Colonic mucosa (tissue), 4 donors: ENCODE results near the gene SNRPB2. TPM values are rescaled to one million over a fixed set of nuclear protein-coding genes. Genes with fewer than 3 reads are reported as not detected.

Source experiments
- DNase-seq: peaks from one replicate; pipeline ENCODE4 v3.0.0-alpha.2; 2020
- H3K27ac ChIP-seq: fragments of 200-600 bp; one replicate; pipeline ENCODE4 v1.8.0; 2021
- H3K27me3 ChIP-seq: fragments of 200-600 bp; one replicate; pipeline ENCODE4 v1.8.0; 2021
- H3K36me3 ChIP-seq: fragments of 200-600 bp; one replicate; pipeline ENCODE4 v1.8.0; 2021
- H3K4me1 ChIP-seq: fragments of 200-600 bp; one replicate; pipeline ENCODE4 v1.8.0; 2021; ENCODE audit warnings: mild to moderate bottlenecking
- H3K4me3 ChIP-seq: fragments of 200-600 bp; one replicate; pipeline ENCODE4 v1.8.0; 2021
- H3K9ac ChIP-seq, 2 donors: one replicate each; pipeline ENCODE4 v1.7.0; 2013; ENCODE audit warnings: control low read depth in 2 of 2, low read depth in 2 of 2, low read length in 2 of 2
- H3K9me3 ChIP-seq: fragments of 200-600 bp; one replicate; pipeline ENCODE4 v1.8.0; 2021
- CTCF ChIP-seq: fragments of 200-600 bp; IDR thresholded peaks from one replicate; pipeline ENCODE4 v1.8.0; 2022; ENCODE audit warnings: antibody characterized with exemption, mild to moderate bottlenecking
- intact Hi-C: fragments of 100-400 bp; cut with DNase I; formaldehyde crosslinking; loops from one replicate; pipeline ENCODE4 v1.14.1; 2022
- total RNA-seq, 2 donors: library from RNA; stranded (reverse); fragmentation: NEBNext Ultra II Directional in 1 of 2; extraction: Animal tissue kit (Norgen Biotek cat#: 25700) in 1 of 2; gene quantifications; one replicate each; pipeline ENCODE4 v1.2.1, GENCODE V29; 2021
- donor health status: healthy.
- donor health status: DM: no; HTN: no; CAD: no.
- donor health status: DM: no; HTN: no; CAD: no.

Gene SNRPB2
- total RNA-seq, 2 donors from 2014 or later = 36.7 to 51.4 TPM

DNA sequence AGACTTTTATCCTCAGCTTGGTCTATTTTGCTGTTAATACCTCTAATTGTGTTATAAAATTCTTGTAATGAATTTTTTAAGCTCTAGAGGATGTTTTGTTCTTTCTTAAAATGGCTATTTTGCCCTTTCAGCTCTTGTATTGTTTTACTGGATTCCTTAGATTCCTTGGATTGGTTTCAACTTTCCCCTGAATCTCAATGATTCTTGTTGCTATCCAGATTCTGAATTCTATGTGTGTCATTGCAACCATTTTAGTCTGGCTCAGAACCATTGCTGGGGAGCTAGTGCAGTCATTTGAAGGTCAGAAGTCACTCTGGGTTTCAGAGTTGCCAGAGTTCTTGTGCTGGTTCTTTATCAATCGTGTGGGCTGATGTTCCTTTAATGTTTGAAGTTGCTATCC lies 55.4 kb downstream of the SNRPB2 start:
- no peak for TF ChIP-seq CTCF
- intact Hi-C loops = no loop called here

More for the DNA sequence above, 55.4 kb downstream of the SNRPB2 start:
- Histone ChIP-seq H3K27ac (no peak overlapping the region), H3K36me3 (no peaks in the 10 kb centered on the region), H3K4me3 (no peak overlapping the region), H3K9ac (no peak overlapping the region), H3K9me3 (no peaks in the 10 kb centered on the region), H3K27me3 (no peaks in the 10 kb centered on the region), H3K4me1 (no peaks in the 10 kb centered on the region)
- DNase-seq = no peak

Other genes starting within 250 kb of the SNRPB2 start
- gene KIF16B, start 156.6 kb upstream of the SNRPB2 start, total RNA-seq = 10 to 100 TPM; 41.6 to 68.7 TPM
- not detected for gene OTOR, start 18.3 kb downstream of the SNRPB2 start, total RNA-seq